ENCODE results near the gene RIMS3. TPM values are rescaled to one million over a fixed set of nuclear protein-coding genes. Genes with fewer than 3 reads are reported as not detected.

RIMS3 gene
- total RNA-seq, 1 experiment from 2014 or later, result 2.9 TPM

- 0 out of 2 replicates have a peak, but pooled peaks cover 5% of the 10 kb centered on the region for H3K4me1 ChIP-seq (ENCODE audit: insufficient read depth, low read length)
- no peaks in the 10 kb centered on the region for H3K9me3 ChIP-seq (ENCODE audit: low read length)
- no peaks in the 10 kb centered on the region for H3K9me2 ChIP-seq (replicated peaks; ENCODE audit: low read length)
- POLR2A ChIA-PET (ENCODE audit: unreplicated experiment), result no interaction called here
- H4K20me1 ChIP-seq (ENCODE audit: low read length), result no peaks in the 10 kb centered on the region
- ATAC-seq (no peak), DNase-seq (no peak)
- CTCF ChIA-PET, result no interaction called here
- no TSS peak for BruUV-seq (replicated peaks)
- no peaks in the 10 kb centered on the region for H3F3A ChIP-seq (ENCODE audit: low read length, unreplicated experiment)
- intact Hi-C loops (cut with micrococcal nuclease), result no loop called here
- H3K9ac ChIP-seq (ENCODE audit: low read length), result no peak overlapping the region
- no peak overlapping the region for H3K4me3 ChIP-seq (ENCODE audit: low read length)
- TF ChIP-seq CTCF (conservative IDR thresholded peaks at IDR 0.05; ENCODE audit: low read depth, low read length), result no peak
- no peak for TF ChIP-seq EZH2phosphoT487 (IDR thresholded peaks at IDR 0.05; ENCODE audit: borderline replicate concordance, low read length)
- no peak for TF ChIP-seq EZH2 (IDR thresholded peaks at IDR 0.05; ENCODE audit: low read length, unreplicated experiment)
- no peaks in the 10 kb centered on the region for H3K27me3 ChIP-seq (ENCODE audit: low read length)
- no peak overlapping the region for H3K27ac ChIP-seq (ENCODE audit: low read length)
- no peak overlapping the region for H2AFZ ChIP-seq (ENCODE audit: low read length)
- H3K36me3 ChIP-seq (ENCODE audit: low read depth, low read length), result no peaks in the 10 kb centered on the region
- no peak overlapping the region for H3K4me2 ChIP-seq (ENCODE audit: low read length)
- H3K79me2 ChIP-seq (ENCODE audit: low read length), result no peaks in the 10 kb centered on the region
Measured at GRCh38 chr1:40645118-40645680, 20.3 kb downstream of the RIMS3 start.

GRCh38 chr1:40641601-40642242, 23.8 kb downstream of the RIMS3 start:
- CTCF ChIA-PET, result no interaction called here

More at GRCh38 chr1:40641601-40642242, 23.8 kb downstream of the RIMS3 start:
- Histone ChIP-seq H3K4me2 (ENCODE audit: low read length) (no peak overlapping the region), H3K9me3 (ENCODE audit: low read length) (no peaks in the 10 kb centered on the region), H3K79me2 (ENCODE audit: low read length) (no peaks in the 10 kb centered on the region), H3K27me3 (ENCODE audit: low read length) (no peaks in the 10 kb centered on the region), H3K4me1 (ENCODE audit: insufficient read depth, low read length) (no peaks in the 10 kb centered on the region), H3K36me3 (ENCODE audit: low read depth, low read length) (no peaks in the 10 kb centered on the region), H2AFZ (ENCODE audit: low read length) (no peak overlapping the region), H3F3A (ENCODE audit: low read length, unreplicated experiment) (no peaks in the 10 kb centered on the region), H3K4me3 (ENCODE audit: low read length) (no peak overlapping the region), H4K20me1 (ENCODE audit: low read length) (no peaks in the 10 kb centered on the region), H3K9ac (ENCODE audit: low read length) (no peak overlapping the region), H3K27ac (ENCODE audit: low read length) (no peak overlapping the region), H3K9me2 (replicated peaks; ENCODE audit: low read length) (no peaks in the 10 kb centered on the region)
- ATAC-seq (no peak), DNase-seq (no peak)
- TF ChIP-seq CTCF (conservative IDR thresholded peaks at IDR 0.05; ENCODE audit: low read depth, low read length), result no peak
- no peak for TF ChIP-seq EZH2 (IDR thresholded peaks at IDR 0.05; ENCODE audit: low read length, unreplicated experiment)
- intact Hi-C loops (cut with micrococcal nuclease), result no loop called here
- no TSS peak for BruUV-seq (replicated peaks)
- POLR2A ChIA-PET (ENCODE audit: unreplicated experiment), result no interaction called here
